Measurements from ENCODE around the gene DDX3X.

Gene DDX3X

DNA sequence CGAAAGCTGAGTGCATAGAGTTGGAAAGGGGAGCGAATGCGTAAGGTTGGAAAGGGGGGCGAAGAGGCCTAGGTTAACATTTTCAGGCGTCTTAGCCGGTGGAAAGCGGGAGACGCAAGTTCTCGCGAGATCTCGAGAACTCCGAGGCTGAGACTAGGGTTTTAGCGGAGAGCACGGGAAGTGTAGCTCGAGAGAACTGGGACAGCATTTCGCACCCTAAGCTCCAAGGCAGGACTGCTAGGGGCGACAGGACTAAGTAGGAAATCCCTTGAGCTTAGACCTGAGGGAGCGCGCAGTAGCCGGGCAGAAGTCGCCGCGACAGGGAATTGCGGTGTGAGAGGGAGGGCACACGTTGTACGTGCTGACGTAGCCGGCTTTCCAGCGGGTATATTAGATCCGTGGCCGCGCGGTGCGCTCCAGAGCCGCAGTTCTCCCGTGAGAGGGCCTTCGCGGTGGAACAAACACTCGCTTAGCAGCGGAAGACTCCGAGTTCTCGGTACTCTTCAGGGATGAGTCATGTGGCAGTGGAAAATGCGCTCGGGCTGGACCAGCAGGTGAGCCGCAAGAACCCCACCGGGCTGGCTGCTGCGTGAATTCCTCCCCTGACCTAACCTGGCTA, at the start of gene DDX3X (continued):
- TF ChIP-seq, protein P1, sequence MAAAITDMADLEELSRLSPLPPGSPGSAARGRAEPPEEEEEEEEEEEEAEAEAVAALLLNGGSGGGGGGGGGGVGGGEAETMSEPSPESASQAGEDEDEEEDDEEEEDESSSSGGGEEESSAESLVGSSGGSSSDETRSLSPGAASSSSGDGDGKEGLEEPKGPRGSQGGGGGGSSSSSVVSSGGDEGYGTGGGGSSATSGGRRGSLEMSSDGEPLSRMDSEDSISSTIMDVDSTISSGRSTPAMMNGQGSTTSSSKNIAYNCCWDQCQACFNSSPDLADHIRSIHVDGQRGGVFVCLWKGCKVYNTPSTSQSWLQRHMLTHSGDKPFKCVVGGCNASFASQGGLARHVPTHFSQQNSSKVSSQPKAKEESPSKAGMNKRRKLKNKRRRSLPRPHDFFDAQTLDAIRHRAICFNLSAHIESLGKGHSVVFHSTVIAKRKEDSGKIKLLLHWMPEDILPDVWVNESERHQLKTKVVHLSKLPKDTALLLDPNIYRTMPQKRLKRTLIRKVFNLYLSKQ (tag by site-specific recombination; IDR thresholded peaks at IDR 0.05; ENCODE audit: borderline replicate concordance): no peak
- TF ChIP-seq ZBTB20 (tag by site-specific recombination; IDR thresholded peaks at IDR 0.05) (no peak), ZSCAN23 (tag by site-specific recombination; IDR thresholded peaks at IDR 0.05) (no peak), ZFP41 (tag by site-specific recombination; IDR thresholded peaks at IDR 0.05; ENCODE audit: borderline replicate concordance) (no peak), ZNF701 (tag by site-specific recombination; IDR thresholded peaks at IDR 0.05) (no peak), ZSCAN16 (tag by site-specific recombination; IDR thresholded peaks at IDR 0.05) (no peak), ZNF112 (tag by site-specific recombination; IDR thresholded peaks at IDR 0.05) (no peak), TCF7L2 (IDR thresholded peaks at IDR 0.05; ENCODE audit: borderline replicate concordance, low read depth, low read length) (no peak), REPIN1 (tag by site-specific recombination; IDR thresholded peaks at IDR 0.05; ENCODE audit: low read depth) (0 out of 2 replicates have a peak, but pooled peaks have one; percentile 31), ZNF341 (tag by site-specific recombination; IDR thresholded peaks at IDR 0.05; ENCODE audit: low read depth) (no peak; the same call in 1 of the 2 replicates), GLI4 (tag by site-specific recombination; IDR thresholded peaks at IDR 0.05) (no peak), IKZF3 (tag by site-specific recombination; IDR thresholded peaks at IDR 0.05) (peak; percentile 84; the same call in 1 of the 2 replicates), ZNF529 (tag by site-specific recombination; IDR thresholded peaks at IDR 0.05; ENCODE audit: insufficient replicate concordance) (no peak), ZEB2 (tag by site-specific recombination; IDR thresholded peaks at IDR 0.05) (no peak), ZNF792 (tag by site-specific recombination; IDR thresholded peaks at IDR 0.05) (no peak), ZNF830 (tag by site-specific recombination; IDR thresholded peaks at IDR 0.05; ENCODE audit: low read depth) (no peak), ZNF37A (tag by site-specific recombination; IDR thresholded peaks at IDR 0.05) (no peak), ZNF785 (tag by site-specific recombination; IDR thresholded peaks at IDR 0.05) (no peak), ZNF416 (tag by site-specific recombination; IDR thresholded peaks at IDR 0.05) (no peak), ZNF510 (tag by site-specific recombination; IDR thresholded peaks at IDR 0.05; ENCODE audit: insufficient replicate concordance) (no peak)
- TF ChIP-seq, protein P2, sequence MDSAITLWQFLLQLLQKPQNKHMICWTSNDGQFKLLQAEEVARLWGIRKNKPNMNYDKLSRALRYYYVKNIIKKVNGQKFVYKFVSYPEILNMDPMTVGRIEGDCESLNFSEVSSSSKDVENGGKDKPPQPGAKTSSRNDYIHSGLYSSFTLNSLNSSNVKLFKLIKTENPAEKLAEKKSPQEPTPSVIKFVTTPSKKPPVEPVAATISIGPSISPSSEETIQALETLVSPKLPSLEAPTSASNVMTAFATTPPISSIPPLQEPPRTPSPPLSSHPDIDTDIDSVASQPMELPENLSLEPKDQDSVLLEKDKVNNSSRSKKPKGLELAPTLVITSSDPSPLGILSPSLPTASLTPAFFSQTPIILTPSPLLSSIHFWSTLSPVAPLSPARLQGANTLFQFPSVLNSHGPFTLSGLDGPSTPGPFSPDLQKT (IDR thresholded peaks at IDR 0.05; ENCODE audit: borderline replicate concordance, low read depth, low read length): no peak
- TF ChIP-seq, protein P3, sequence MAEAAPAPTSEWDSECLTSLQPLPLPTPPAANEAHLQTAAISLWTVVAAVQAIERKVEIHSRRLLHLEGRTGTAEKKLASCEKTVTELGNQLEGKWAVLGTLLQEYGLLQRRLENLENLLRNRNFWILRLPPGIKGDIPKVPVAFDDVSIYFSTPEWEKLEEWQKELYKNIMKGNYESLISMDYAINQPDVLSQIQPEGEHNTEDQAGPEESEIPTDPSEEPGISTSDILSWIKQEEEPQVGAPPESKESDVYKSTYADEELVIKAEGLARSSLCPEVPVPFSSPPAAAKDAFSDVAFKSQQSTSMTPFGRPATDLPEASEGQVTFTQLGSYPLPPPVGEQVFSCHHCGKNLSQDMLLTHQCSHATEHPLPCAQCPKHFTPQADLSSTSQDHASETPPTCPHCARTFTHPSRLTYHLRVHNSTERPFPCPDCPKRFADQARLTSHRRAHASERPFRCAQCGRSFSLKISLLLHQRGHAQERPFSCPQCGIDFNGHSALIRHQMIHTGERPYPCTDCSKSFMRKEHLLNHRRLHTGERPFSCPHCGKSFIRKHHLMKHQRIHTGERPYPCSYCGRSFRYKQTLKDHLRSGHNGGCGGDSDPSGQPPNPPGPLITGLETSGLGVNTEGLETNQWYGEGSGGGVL (tag by site-specific recombination; IDR thresholded peaks at IDR 0.05): no peak
- TF ChIP-seq, protein P4, sequence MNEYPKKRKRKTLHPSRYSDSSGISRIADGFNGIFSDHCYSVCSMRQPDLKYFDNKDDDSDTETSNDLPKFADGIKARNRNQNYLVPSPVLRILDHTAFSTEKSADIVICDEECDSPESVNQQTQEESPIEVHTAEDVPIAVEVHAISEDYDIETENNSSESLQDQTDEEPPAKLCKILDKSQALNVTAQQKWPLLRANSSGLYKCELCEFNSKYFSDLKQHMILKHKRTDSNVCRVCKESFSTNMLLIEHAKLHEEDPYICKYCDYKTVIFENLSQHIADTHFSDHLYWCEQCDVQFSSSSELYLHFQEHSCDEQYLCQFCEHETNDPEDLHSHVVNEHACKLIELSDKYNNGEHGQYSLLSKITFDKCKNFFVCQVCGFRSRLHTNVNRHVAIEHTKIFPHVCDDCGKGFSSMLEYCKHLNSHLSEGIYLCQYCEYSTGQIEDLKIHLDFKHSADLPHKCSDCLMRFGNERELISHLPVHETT (tag by site-specific recombination; IDR thresholded peaks at IDR 0.05): no peak
- TF ChIP-seq, protein P5, sequence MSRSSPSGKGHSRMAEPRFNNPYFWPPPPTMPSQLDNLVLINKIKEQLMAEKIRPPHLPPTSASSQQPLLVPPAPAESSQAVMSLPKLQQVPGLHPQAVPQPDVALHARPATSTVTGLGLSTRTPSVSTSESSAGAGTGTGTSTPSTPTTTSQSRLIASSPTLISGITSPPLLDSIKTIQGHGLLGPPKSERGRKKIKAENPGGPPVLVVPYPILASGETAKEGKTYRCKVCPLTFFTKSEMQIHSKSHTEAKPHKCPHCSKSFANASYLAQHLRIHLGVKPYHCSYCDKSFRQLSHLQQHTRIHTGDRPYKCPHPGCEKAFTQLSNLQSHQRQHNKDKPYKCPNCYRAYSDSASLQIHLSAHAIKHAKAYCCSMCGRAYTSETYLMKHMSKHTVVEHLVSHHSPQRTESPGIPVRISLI (tag by site-specific recombination; IDR thresholded peaks at IDR 0.05): no peak; the same call in 1 of the 2 replicates
- TF ChIP-seq, protein P6, sequence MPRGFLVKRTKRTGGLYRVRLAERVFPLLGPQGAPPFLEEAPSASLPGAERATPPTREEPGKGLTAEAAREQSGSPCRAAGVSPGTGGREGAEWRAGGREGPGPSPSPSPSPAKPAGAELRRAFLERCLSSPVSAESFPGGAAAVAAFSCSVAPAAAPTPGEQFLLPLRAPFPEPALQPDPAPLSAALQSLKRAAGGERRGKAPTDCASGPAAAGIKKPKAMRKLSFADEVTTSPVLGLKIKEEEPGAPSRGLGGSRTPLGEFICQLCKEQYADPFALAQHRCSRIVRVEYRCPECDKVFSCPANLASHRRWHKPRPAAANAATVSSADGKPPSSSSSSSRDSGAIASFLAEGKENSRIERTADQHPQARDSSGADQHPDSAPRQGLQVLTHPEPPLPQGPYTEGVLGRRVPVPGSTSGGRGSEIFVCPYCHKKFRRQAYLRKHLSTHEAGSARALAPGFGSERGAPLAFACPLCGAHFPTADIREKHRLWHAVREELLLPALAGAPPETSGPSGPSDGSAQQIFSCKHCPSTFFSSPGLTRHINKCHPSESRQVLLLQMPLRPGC (tag by site-specific recombination; IDR thresholded peaks at IDR 0.05): no peak; the same call in 1 of the 2 replicates
- TF ChIP-seq, protein P7, sequence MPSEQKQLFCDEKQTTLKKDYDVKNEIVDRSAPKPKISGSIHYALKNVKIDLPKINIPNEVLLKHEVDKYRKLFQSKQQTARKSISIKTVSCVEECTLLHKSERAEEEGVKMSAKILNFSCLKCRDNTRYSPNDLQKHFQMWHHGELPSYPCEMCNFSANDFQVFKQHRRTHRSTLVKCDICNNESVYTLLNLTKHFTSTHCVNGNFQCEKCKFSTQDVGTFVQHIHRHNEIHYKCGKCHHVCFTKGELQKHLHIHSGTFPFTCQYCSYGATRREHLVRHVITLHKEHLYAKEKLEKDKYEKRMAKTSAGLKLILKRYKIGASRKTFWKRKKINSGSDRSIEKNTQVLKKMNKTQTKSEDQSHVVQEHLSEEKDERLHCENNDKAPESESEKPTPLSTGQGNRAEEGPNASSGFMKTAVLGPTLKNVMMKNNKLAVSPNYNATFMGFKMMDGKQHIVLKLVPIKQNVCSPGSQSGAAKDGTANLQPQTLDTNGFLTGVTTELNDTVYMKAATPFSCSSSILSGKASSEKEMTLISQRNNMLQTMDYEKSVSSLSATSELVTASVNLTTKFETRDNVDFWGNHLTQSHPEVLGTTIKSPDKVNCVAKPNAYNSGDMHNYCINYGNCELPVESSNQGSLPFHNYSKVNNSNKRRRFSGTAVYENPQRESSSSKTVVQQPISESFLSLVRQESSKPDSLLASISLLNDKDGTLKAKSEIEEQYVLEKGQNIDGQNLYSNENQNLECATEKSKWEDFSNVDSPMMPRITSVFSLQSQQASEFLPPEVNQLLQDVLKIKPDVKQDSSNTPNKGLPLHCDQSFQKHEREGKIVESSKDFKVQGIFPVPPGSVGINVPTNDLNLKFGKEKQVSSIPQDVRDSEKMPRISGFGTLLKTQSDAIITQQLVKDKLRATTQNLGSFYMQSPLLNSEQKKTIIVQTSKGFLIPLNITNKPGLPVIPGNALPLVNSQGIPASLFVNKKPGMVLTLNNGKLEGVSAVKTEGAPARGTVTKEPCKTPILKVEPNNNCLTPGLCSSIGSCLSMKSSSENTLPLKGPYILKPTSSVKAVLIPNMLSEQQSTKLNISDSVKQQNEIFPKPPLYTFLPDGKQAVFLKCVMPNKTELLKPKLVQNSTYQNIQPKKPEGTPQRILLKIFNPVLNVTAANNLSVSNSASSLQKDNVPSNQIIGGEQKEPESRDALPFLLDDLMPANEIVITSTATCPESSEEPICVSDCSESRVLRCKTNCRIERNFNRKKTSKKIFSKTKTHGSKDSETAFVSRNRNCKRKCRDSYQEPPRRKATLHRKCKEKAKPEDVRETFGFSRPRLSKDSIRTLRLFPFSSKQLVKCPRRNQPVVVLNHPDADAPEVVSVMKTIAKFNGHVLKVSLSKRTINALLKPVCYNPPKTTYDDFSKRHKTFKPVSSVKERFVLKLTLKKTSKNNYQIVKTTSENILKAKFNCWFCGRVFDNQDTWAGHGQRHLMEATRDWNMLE (tag by site-specific recombination; conservative IDR thresholded peaks at IDR 0.05; ENCODE audit: low read depth): no peak

Data from HEK293 (cell line).